GM13976 (cell line): Measurements from ENCODE around the gene STX4.

ENCODE experiments used
- DNase-seq: peaks from one replicate; pipeline ENCODE4 v3.0.0; 2012; ENCODE audit warnings: low spot score
- CTCF ChIP-seq: IDR thresholded peaks from 2 replicates; pipeline ENCODE4 v1.5.1; 2012; ENCODE audit warnings: borderline replicate concordance, mild to moderate bottlenecking; ENCODE audit not compliant: insufficient read depth; ENCODE audit errors: extremely low read depth, missing control alignments, control extremely low read depth
- in situ Hi-C: fragments of 300-500 bp; cut with MboI; formaldehyde crosslinking; loops from one replicate; pipeline ENCODE4 v1.12.0; 2022; ENCODE audit warnings: low sequenced_read_pairs, mixed read lengths, inconsistent platforms; ENCODE audit not compliant: unreplicated experiment

The STX4 gene

GRCh38 chr16:30995927-30996323, 37.4 kb upstream of the STX4 start:
- TF ChIP-seq CTCF: no peak

DNA sequence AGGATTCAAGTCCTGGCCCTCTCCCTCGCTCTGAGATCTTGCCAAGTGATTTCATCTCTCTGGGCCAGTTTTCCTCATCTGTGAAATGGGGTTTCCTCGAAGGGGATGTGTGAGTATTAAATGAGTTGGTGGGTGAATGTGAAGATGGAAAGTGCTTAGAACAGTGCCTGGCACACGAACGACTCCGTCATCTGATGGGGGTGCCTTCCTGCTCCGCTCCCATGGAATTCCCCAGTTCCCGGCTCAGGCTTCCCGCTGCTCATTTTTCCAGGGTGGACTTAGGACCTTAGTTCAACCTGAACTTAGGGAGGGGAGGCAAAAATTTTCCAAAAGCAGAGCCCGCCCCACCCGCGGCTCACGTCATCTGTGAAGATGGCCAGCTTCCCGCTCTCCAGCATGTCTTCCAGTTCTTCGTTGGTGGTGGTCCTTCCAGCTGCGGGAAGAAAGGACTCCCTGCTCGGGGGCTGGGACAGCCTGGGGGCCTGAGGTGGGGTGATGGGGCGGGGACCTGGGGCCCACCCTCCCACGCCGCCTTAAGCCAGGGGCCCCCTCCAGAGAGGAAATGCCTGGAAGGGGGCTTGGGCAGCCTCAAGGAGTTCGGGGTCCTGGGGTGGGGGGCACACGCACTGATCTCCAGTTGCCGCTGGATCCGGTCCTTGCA, 36.9 kb upstream of the STX4 start:
- DNase-seq: no peak
- in situ Hi-C loops: loop anchor here (25.0 kb wide), 1 partner anchor 441 kb away; the partner anchor contains the start of genes COX6A2 and ZNF843
- TF ChIP-seq CTCF: no peak

More at GRCh38 chr16:30995927-30996323, 37.4 kb upstream of the STX4 start:
- in situ Hi-C loops: loop anchor here (25.0 kb wide), 1 partner anchor 441 kb away; the partner anchor contains the start of genes COX6A2 and ZNF843
- DNase-seq: no peak

GRCh38 chr16:30996985-30997724, 36.2 kb upstream of the STX4 start:
- TF ChIP-seq CTCF: no peak
- in situ Hi-C loops: loop anchor here (25.0 kb wide), 1 partner anchor 440 kb away; the partner anchor contains the start of genes COX6A2 and ZNF843
- peak; percentile 100 for DNase-seq

GRCh38 chr16:30997725-30998711, 35.3 kb upstream of the STX4 start:
- in situ Hi-C loops: loop anchor here (25.0 kb wide), 1 partner anchor 439 kb away; the partner anchor contains the start of genes COX6A2 and ZNF843
- TF ChIP-seq CTCF: no peak
- no peak for DNase-seq

DNA sequence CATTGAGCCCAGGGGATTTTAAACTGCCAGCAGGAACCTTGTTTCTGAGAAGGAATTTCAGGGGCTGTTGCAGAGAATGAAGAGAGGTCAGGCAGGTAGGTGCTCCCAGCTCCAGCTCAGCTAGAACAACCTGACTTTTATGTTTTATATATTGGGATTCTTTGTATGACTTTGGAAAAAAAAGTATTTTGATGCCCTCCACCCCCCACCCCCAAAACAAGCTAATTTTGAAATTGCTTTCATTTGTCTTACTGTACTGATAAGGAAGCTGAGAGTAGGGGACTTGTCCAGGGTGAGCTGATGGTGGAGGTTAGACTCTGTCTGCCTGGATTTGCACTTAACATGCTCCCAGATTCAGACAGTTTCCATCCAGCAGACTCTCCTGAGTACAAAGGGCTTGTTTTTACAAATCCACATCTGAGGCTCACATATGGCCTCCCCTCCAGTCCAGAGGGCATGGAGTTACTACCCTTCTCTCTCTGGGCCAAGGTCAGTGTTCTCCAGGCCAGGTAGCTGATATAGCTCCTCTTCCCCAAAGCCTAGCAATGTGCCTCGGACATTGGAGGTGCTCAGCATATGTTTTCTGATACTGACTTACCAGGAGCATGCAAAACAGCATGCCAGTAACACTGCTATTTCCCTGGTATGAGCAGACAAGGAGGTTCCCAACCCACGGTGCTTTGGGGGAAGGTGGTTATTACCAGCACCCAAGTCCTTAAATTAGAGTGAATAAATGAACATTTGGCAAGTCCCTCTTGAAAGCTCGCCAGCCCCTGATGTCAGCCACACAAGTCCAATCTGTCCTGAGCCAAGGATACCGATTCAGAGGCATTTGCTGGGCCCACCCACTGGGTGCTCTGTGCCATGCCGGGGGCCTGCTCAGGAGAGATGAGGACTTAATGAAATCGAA, 34.3 kb upstream of the STX4 start:
- no peak for TF ChIP-seq CTCF
- in situ Hi-C loops: loop anchor here (25.0 kb wide), 1 partner anchor 438 kb away; the partner anchor contains the start of genes COX6A2 and ZNF843
- no peak for DNase-seq
